OCI-LY7 (cell line): Measurements from ENCODE around the gene PHF21B.

ENCODE experiments used
- EZH2phosphoT487 ChIP-seq: fragments of 200-600 bp; sonication (generic); IDR thresholded peaks from 2 replicates; pipeline ENCODE4 v1.6.1; 2018; ENCODE audit warnings: low read depth, borderline replicate concordance, mild to moderate bottlenecking, mixed run types, antibody characterized with exemption, low read length, moderate library complexity, mixed read lengths
- TF ChIP-seq, protein P1 (sequence below): fragments of 200-600 bp; sonication (generic); conservative IDR thresholded peaks from 2 replicates; pipeline ENCODE4 v1.5.1; 2014; ENCODE audit warnings: mild to moderate bottlenecking, antibody characterized with exemption, low read length, moderate library complexity, mixed read lengths

DNA sequence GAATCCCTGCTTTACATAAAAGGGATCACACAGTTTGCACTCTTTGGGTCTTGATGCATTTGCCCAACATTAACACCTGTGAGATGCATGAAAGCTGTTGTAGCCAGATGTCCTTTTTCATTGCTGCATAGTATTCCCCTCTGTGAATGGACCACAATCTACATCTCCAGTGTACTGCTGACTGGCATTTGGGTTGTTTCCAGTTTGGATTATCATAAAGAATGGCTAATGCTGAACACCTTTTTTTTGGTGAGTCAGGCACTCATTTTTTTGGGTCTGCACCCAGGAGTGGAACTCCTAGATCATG is 58.3 kb downstream of the PHF21B start:
- TF ChIP-seq, protein P1, sequence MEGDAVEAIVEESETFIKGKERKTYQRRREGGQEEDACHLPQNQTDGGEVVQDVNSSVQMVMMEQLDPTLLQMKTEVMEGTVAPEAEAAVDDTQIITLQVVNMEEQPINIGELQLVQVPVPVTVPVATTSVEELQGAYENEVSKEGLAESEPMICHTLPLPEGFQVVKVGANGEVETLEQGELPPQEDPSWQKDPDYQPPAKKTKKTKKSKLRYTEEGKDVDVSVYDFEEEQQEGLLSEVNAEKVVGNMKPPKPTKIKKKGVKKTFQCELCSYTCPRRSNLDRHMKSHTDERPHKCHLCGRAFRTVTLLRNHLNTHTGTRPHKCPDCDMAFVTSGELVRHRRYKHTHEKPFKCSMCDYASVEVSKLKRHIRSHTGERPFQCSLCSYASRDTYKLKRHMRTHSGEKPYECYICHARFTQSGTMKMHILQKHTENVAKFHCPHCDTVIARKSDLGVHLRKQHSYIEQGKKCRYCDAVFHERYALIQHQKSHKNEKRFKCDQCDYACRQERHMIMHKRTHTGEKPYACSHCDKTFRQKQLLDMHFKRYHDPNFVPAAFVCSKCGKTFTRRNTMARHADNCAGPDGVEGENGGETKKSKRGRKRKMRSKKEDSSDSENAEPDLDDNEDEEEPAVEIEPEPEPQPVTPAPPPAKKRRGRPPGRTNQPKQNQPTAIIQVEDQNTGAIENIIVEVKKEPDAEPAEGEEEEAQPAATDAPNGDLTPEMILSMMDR, result no peak
- no peak for TF ChIP-seq EZH2phosphoT487
